ENCODE data around the gene MYH9.

MYH9 gene

GRCh38 chr22:36239401-36240171 lies 148.2 kb downstream of the MYH9 start, which contains the start of gene APOL2:
APOL2 (minus strand) TSS chr22:36239527; CDS start chr22:36233162, 6,365 bp downstream.
- peak; percentile 85 for DNase-seq

DNA sequence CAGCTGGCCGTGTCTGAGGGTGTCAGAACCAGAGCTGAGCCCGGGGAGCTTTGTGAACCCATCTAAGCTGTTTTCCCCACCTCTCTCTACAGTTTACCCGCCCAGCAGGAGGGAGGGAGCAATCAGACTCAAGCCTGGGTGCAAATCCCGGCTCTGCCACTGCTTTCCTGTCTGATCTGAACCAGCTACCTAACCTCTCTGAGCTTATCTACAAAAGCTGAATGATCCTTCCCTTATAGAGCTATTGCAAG lies 148.7 kb downstream of the MYH9 start:
- DNase-seq = no peak

- DNase-seq = peak; percentile 14
These were observed 149.2 kb downstream of the MYH9 start for GRCh38 chr22:36238373-36239149.

GRCh38 chr22:36237462-36238372 lies 150.1 kb downstream of the MYH9 start:
- DNase-seq = peak; percentile 28

DNA sequence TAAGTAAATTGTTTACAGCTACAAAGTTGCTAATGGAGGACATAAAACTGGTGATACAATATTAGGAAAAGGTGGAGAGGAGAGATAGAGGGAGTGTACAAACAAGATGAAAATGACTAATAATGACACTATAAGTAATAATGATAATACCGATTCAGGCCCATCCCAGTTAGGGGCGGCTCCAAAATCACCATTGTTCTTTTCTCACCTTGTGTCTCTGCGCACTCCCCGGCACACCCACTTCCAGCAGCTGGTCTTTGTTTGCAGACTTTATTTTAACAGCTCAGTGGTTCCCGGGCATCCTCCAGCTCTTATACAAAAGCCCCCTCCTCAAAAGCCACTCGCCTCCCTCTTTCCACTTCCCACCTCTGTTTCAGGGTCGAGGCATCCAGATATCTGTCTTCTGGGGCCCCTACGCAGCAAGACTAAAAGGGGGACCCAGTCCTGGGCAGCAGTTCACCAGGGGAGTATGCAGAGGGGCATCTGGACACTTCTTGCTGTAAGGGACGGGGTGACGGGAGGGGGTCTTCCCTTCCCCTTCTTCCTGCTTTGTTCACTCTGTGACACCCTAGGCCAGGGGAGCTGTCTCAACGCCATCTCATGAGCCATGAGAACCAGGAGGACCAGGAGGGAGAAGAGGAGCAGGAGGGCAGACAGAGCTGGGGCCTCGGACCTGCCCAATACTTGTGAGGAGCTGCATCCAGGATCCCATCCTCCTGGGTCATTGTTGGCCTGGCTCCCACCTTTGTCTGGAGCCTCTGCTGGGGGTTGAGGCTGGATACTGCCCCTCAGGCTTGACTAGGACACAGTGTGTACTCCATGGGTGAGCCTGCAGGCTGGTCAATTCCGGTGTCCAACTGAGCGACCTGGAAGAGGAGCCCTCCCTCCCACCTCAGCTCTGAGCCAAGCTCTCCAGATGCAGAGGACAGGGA lies 151.1 kb downstream of the MYH9 start:
- no peak for DNase-seq

DNA sequence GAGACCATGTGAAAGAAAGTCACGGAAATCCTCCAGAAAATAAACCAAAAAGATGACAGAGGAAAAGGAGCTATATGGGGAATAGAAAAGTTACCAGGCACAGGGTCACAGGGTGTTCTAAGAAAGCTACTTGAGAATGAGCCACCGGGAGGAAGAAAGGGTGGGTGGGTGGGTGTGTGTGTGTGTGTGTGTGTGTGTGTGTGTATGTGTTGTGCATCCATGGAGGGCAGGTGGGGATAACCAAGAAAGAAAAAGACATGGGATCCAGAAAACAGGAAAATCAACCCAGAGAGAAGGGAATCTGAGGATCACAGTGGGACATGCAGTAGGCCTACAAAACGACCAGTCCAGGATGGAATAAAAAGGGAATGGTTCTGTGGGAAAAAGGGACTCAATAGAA lies 152.2 kb downstream of the MYH9 start:
- no peak for DNase-seq

- no peak for DNase-seq
These were observed 152.8 kb downstream of the MYH9 start for GRCh38 chr22:36234919-36235318.

DNA sequence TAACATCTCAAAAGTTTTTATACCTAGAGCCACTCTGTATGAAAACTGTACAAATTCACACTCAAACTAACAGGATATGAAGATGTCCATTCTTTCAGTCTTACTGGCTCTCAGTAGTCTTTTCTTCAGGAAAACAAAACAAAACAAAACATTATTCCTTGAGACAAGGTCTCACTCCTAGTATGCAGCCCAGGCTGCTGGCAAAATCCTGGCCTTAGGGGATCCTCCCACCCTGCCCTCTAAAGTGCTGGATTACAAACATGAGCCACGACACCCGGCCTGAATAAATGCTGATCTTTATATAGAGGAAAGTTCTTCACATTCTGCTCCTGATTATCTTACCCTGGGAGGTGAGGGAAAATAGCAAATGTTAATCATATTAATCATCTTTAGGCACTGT lies 153.6 kb downstream of the MYH9 start:
- no peak for DNase-seq

GRCh38 chr22:36233796-36234195 lies 154.0 kb downstream of the MYH9 start:
- DNase-seq = no peak

GRCh38 chr22:36232715-36233401 lies 154.9 kb downstream of the MYH9 start:
- DNase-seq = no peak

Measured in CD4-positive, alpha-beta T cell treated with Interleukin-12 subunit alpha and Interleukin-12 subunit beta, for 1 hour (primary cell).